Fibroblast of skin of left biceps (primary cell): Measurements from ENCODE around the gene PRKCE.
"Not testable (repeated sequence)": the region's sequence is repeated elsewhere in the genome, so short reads cannot be mapped to it uniquely, and the experiment has no call there.

ENCODE experiments used
- DNase-seq, 2 experiments: peaks; one replicate each; pipeline ENCODE4 v3.0.0-alpha.2; 2013; ENCODE audit warnings: low read depth in 2 of 2

The PRKCE gene

GRCh38 chr2:45836316-45836715, 184.8 kb downstream of the PRKCE start:
- DNase-seq, result no peak

- DNase-seq, result no peak
Measured at GRCh38 chr2:45836740-45837139, 185.3 kb downstream of the PRKCE start.

GRCh38 chr2:45837812-45838341, 186.4 kb downstream of the PRKCE start:
- DNase-seq, result no peak

- no peak for DNase-seq
Measured at GRCh38 chr2:45839508-45840251, 188.2 kb downstream of the PRKCE start.

GRCh38 chr2:45840481-45840880, 189.0 kb downstream of the PRKCE start:
- DNase-seq, result no peak

- no peak for DNase-seq
Measured at GRCh38 chr2:45841752-45842407, 190.4 kb downstream of the PRKCE start.

GRCh38 chr2:45843136-45843535, 191.7 kb downstream of the PRKCE start:
- DNase-seq, result no peak

- DNase-seq, result no peak
Measured at GRCh38 chr2:45844796-45845457, 193.5 kb downstream of the PRKCE start.

- no peak for DNase-seq
Measured at GRCh38 chr2:45845566-45845965, 194.1 kb downstream of the PRKCE start.

GRCh38 chr2:45849491-45850283, 198.2 kb downstream of the PRKCE start:
- DNase-seq, result peak; percentile 62 to 64

GRCh38 chr2:45850558-45850957, 199.1 kb downstream of the PRKCE start:
- DNase-seq, result no peak

- no peak for DNase-seq
Measured at GRCh38 chr2:45851111-45851510, 199.6 kb downstream of the PRKCE start.

- no peak for DNase-seq
Measured at GRCh38 chr2:45851576-45852304, 200.3 kb downstream of the PRKCE start.

GRCh38 chr2:45852450-45853150, 201.1 kb downstream of the PRKCE start:
- DNase-seq, result no peak

- no peak for DNase-seq
Measured at GRCh38 chr2:45855374-45855773, 203.9 kb downstream of the PRKCE start.

GRCh38 chr2:45856391-45857274, 205.2 kb downstream of the PRKCE start:
- DNase-seq, result no peak

GRCh38 chr2:45857275-45857609, 205.8 kb downstream of the PRKCE start:
- no peak for DNase-seq

GRCh38 chr2:45857867-45858520, 206.5 kb downstream of the PRKCE start:
- no peak for DNase-seq

GRCh38 chr2:45858872-45859271, 207.4 kb downstream of the PRKCE start:
- DNase-seq, result not testable (repeated sequence)
